Measurements from ENCODE around the gene PRMT1. TPM values are rescaled to one million over a fixed set of nuclear protein-coding genes. Genes with fewer than 3 reads are reported as not detected.

The PRMT1 gene
- total and polyA plus RNA-seq, 9 of the 15 experiments (the other 6 are each of a cell fraction or from before 2014, with no cell fraction given): 13.3 to 464 (median 326) TPM

DNA sequence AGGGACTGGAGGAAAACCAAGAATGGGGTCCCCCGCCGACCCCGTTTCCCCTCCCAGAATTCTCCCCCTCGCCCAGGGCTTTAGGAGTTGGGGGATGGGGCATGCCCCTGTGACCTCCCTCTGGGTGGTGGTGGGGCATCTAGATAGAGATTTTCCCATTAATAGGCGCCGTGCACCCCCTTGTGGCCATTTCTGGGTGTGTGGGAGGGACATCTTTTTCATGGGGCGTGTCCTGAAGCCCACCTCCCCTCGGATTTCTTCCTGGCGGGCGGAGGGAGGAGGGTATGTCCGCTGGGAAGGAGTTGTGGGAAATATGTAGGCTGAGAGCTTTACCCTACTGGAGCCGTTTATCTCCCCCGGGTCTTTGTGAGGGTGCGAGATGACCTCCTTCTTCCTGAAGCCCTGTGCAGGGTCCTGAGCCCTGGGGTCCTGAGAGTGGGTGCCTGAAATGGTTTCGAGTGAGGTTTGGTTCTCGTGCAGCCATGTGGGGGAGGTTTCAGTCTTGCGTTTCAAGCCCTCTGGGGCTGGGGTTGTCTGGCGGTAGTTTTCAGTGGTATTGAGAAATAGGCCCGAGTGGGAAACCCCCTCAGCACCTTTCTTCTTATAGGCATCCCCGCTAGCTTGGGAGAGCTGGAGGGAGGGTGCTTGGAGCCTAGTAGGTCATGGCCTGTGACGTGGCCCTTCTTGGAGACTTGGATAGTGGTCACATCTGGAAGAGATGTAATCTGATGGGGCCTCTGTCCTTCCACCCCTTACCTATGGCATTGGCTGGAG lies 1.0 kb downstream of the PRMT1 start (continued):
- no peak for TF ChIP-seq NR1H2 (CRISPR knock-in tag; IDR thresholded peaks at IDR 0.05)
- TF ChIP-seq KLF1 (tag; IDR thresholded peaks at IDR 0.05): no peak
- TF ChIP-seq ZC3H8 (IDR thresholded peaks at IDR 0.05): no peak
- no peak for TF ChIP-seq SMARCC2 (IDR thresholded peaks at IDR 0.05; ENCODE audit: low read depth)
- TF ChIP-seq TBL1XR1 (IDR thresholded peaks at IDR 0.05; ENCODE audit: low read length in 2 of 2): no peak
- TF ChIP-seq ARHGAP35 (IDR thresholded peaks at IDR 0.05; ENCODE audit: partially characterized antibody): no peak
- TF ChIP-seq, protein P1, sequence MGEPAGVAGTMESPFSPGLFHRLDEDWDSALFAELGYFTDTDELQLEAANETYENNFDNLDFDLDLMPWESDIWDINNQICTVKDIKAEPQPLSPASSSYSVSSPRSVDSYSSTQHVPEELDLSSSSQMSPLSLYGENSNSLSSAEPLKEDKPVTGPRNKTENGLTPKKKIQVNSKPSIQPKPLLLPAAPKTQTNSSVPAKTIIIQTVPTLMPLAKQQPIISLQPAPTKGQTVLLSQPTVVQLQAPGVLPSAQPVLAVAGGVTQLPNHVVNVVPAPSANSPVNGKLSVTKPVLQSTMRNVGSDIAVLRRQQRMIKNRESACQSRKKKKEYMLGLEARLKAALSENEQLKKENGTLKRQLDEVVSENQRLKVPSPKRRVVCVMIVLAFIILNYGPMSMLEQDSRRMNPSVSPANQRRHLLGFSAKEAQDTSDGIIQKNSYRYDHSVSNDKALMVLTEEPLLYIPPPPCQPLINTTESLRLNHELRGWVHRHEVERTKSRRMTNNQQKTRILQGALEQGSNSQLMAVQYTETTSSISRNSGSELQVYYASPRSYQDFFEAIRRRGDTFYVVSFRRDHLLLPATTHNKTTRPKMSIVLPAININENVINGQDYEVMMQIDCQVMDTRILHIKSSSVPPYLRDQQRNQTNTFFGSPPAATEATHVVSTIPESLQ (CRISPR knock-in tag; IDR thresholded peaks at IDR 0.05): no peak
- TF ChIP-seq ZSCAN32 (CRISPR knock-in tag; IDR thresholded peaks at IDR 0.05): no peak
- TF ChIP-seq MLLT1 (IDR thresholded peaks at IDR 0.05): no peak
- no peak for TF ChIP-seq PYGO2 (tag; IDR thresholded peaks at IDR 0.05)
- TF ChIP-seq CREM (IDR thresholded peaks at IDR 0.05; ENCODE audit: low read depth): peak; percentile 50; the same call in 1 of the 2 replicates
- no peak for TF ChIP-seq PHF21A (IDR thresholded peaks at IDR 0.05; ENCODE audit: borderline replicate concordance, low read depth)
- TF ChIP-seq ZNF561 (CRISPR knock-in tag; conservative IDR thresholded peaks at IDR 0.05): no peak
- no peak for TF ChIP-seq SAP30 (IDR thresholded peaks at IDR 0.05; ENCODE audit: borderline replicate concordance, insufficient read depth, low read depth, low read length, poor library complexity, severe bottlenecking)
- no peak for TF ChIP-seq COPS2 (conservative IDR thresholded peaks at IDR 0.05)
- no peak for TF ChIP-seq BACH1 (tag; IDR thresholded peaks at IDR 0.05)
- TF ChIP-seq KDM1A (IDR thresholded peaks at IDR 0.05): 0 out of 4 replicates have a peak, but pooled peaks of 1 of the 2 experiments have one; percentile 16
- TF ChIP-seq TEAD4 (IDR thresholded peaks at IDR 0.05; ENCODE audit: low read length): no peak
- no peak for TF ChIP-seq TEAD4 (CRISPR knock-in tag; IDR thresholded peaks at IDR 0.05; ENCODE audit: borderline replicate concordance)
- TF ChIP-seq FOXJ2 (tag; IDR thresholded peaks at IDR 0.05): no peak
- TF ChIP-seq C11orf30 (IDR thresholded peaks at IDR 0.05; ENCODE audit: low read depth): no peak
- TF ChIP-seq ZNF232 (CRISPR knock-in tag; IDR thresholded peaks at IDR 0.05): no peak
- no peak for TF ChIP-seq RFX7 (CRISPR knock-in tag; IDR thresholded peaks at IDR 0.05)
- no peak for TF ChIP-seq NONO (IDR thresholded peaks at IDR 0.05; ENCODE audit: low read depth in 2 of 2, low read length in 1 of 2)
- TF ChIP-seq TCF7L2 (IDR thresholded peaks at IDR 0.05; ENCODE audit: low read depth, low read length): no peak
- no peak for TF ChIP-seq HDAC8 (tag; IDR thresholded peaks at IDR 0.05)
